ENCODE measurements around the gene ETV6. TPM values are rescaled to one million over a fixed set of nuclear protein-coding genes. Genes with fewer than 3 reads are reported as not detected.

Gene ETV6
- total RNA-seq, 4 donors from 2014 or later = 7.6 to 45.5 (median 8.2) TPM

GRCh38 chr12:11730299-11731041 lies 81.0 kb downstream of the ETV6 start:
- Histone ChIP-seq H3K4me1 (no peaks in the 10 kb centered on the region), H3K4me3 (no peak overlapping the region), H3K9me3 (no peaks in the 10 kb centered on the region), H3K36me3 (no peaks in the 10 kb centered on the region), H3K27ac (no peak overlapping the region), H3K27me3 (no peaks in the 10 kb centered on the region)
- intact Hi-C loops (cut with DNase I; ENCODE audit: low total_unique reads) = no loop called here
- DNase-seq = no peak
- TF ChIP-seq CTCF (IDR thresholded peaks at IDR 0.05) = no peak
- TF ChIP-seq POLR2A (IDR thresholded peaks at IDR 0.05) = no peak

GRCh38 chr12:11731042-11731357 lies 81.5 kb downstream of the ETV6 start:
- H3K36me3 ChIP-seq = no peaks in the 10 kb centered on the region
- DNase-seq = no peak
- intact Hi-C loops (cut with DNase I; ENCODE audit: low total_unique reads) = no loop called here
- H3K27ac ChIP-seq = no peak overlapping the region
- H3K9me3 ChIP-seq = no peaks in the 10 kb centered on the region
- no peaks in the 10 kb centered on the region for H3K27me3 ChIP-seq
- H3K4me1 ChIP-seq = no peaks in the 10 kb centered on the region
- no peak overlapping the region for H3K4me3 ChIP-seq
- TF ChIP-seq CTCF (IDR thresholded peaks at IDR 0.05) = no peak
- no peak for TF ChIP-seq POLR2A (IDR thresholded peaks at IDR 0.05)

- no peaks in the 10 kb centered on the region for H3K36me3 ChIP-seq
- H3K27ac ChIP-seq = no peak overlapping the region
- H3K4me3 ChIP-seq = no peak overlapping the region
- intact Hi-C loops (cut with DNase I; ENCODE audit: low total_unique reads) = no loop called here
- no peak for DNase-seq
- no peak for TF ChIP-seq POLR2A (IDR thresholded peaks at IDR 0.05)
- TF ChIP-seq CTCF (IDR thresholded peaks at IDR 0.05) = no peak
- H3K9me3 ChIP-seq = no peaks in the 10 kb centered on the region
- no peaks in the 10 kb centered on the region for H3K4me1 ChIP-seq
- no peaks in the 10 kb centered on the region for H3K27me3 ChIP-seq
These were observed 82.0 kb downstream of the ETV6 start for GRCh38 chr12:11731455-11731854.

DNA sequence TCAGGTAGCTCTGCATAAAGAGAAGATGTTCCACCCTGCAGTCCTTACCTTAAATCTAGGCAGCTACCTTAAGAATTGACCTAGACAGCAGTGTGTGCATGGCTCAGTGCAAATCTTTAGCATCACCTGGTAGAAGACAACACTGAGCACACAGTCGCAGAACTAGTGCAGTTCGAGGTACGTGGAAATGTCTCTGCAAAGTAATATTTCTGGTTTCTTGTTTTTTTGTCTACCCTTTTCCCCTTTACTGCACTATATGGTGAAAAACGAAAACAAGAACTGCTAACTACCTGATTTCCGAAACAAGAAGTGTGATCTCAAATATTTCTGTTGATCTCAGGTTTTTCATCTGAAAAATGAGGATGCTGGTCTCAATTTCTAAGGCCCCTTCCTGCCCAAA lies 82.5 kb downstream of the ETV6 start:
- Histone ChIP-seq H3K4me3 (no peak overlapping the region), H3K36me3 (no peaks in the 10 kb centered on the region), H3K4me1 (no peaks in the 10 kb centered on the region), H3K27me3 (no peaks in the 10 kb centered on the region), H3K27ac (no peak overlapping the region), H3K9me3 (no peaks in the 10 kb centered on the region)
- TF ChIP-seq CTCF (IDR thresholded peaks at IDR 0.05) = no peak
- TF ChIP-seq POLR2A (IDR thresholded peaks at IDR 0.05) = no peak
- intact Hi-C loops (cut with DNase I; ENCODE audit: low total_unique reads) = no loop called here
- DNase-seq = no peak

GRCh38 chr12:11732715-11733114 lies 83.2 kb downstream of the ETV6 start:
- H3K27ac ChIP-seq = no peak overlapping the region
- no peaks in the 10 kb centered on the region for H3K27me3 ChIP-seq
- no peaks in the 10 kb centered on the region for H3K4me1 ChIP-seq
- H3K36me3 ChIP-seq = no peaks in the 10 kb centered on the region
- TF ChIP-seq POLR2A (IDR thresholded peaks at IDR 0.05) = no peak
- no peak for TF ChIP-seq CTCF (IDR thresholded peaks at IDR 0.05)
- H3K4me3 ChIP-seq = no peak overlapping the region
- intact Hi-C loops (cut with DNase I; ENCODE audit: low total_unique reads) = no loop called here
- no peaks in the 10 kb centered on the region for H3K9me3 ChIP-seq
- no peak for DNase-seq

Measured in uterus (tissue), 4 donors.